Activated CD4-positive, CD25-positive, alpha-beta regulatory T cell (primary cell): ENCODE results near the gene TIAM2.
"Not testable (repeated sequence)": the region's sequence is repeated elsewhere in the genome, so short reads cannot be mapped to it uniquely, and the experiment has no call there.

Source experiments
- DNase-seq, 4 experiments: peaks; one replicate each; lab custom pipeline; 2025; lab: John Stamatoyannopoulos, UW

The TIAM2 gene

GRCh38 chr6:154991207-154991606, 3.9 kb upstream of the TIAM2 start:
- DNase-seq = no peak

GRCh38 chr6:154993026-154993425, 2.1 kb upstream of the TIAM2 start:
- DNase-seq = no peak

GRCh38 chr6:154993710-154994109, 1.4 kb upstream of the TIAM2 start:
- no peak for DNase-seq

GRCh38 chr6:154994836-154995253, 270 bp upstream of the TIAM2 start:
- DNase-seq = no peak

GRCh38 chr6:154996016-154996590, 988 bp downstream of the TIAM2 start:
- DNase-seq = no peak

GRCh38 chr6:154996841-154997311, 1.8 kb downstream of the TIAM2 start:
- no peak for DNase-seq

GRCh38 chr6:154998855-154999254, 3.7 kb downstream of the TIAM2 start:
- no peak for DNase-seq

GRCh38 chr6:155001482-155001881, 6.4 kb downstream of the TIAM2 start:
- no peak for DNase-seq

GRCh38 chr6:155001934-155002333, 6.8 kb downstream of the TIAM2 start:
- no peak for DNase-seq

- no peak for DNase-seq
These were observed 8.4 kb downstream of the TIAM2 start for GRCh38 chr6:155003476-155003875.

- no peak for DNase-seq
These were observed 8.9 kb downstream of the TIAM2 start for GRCh38 chr6:155004017-155004416.

GRCh38 chr6:155004576-155005372, 9.7 kb downstream of the TIAM2 start:
- no peak for DNase-seq

- DNase-seq = no peak
These were observed 13.5 kb downstream of the TIAM2 start for GRCh38 chr6:155008625-155009024.

GRCh38 chr6:155010940-155011339, 15.8 kb downstream of the TIAM2 start:
- no peak for DNase-seq

- no peak for DNase-seq
These were observed 16.7 kb downstream of the TIAM2 start for GRCh38 chr6:155011809-155012291.

GRCh38 chr6:155013457-155013876, 18.4 kb downstream of the TIAM2 start:
- DNase-seq = no peak

GRCh38 chr6:155014137-155014536, 19.0 kb downstream of the TIAM2 start:
- no peak for DNase-seq

- DNase-seq = no peak
These were observed 19.7 kb downstream of the TIAM2 start for GRCh38 chr6:155014670-155015300.

GRCh38 chr6:155018415-155018814, 23.3 kb downstream of the TIAM2 start:
- DNase-seq = not testable (repeated sequence)

- DNase-seq = no peak
These were observed 26.6 kb downstream of the TIAM2 start for GRCh38 chr6:155021680-155022079.

- no peak for DNase-seq
These were observed 27.6 kb downstream of the TIAM2 start for GRCh38 chr6:155022721-155023120.

GRCh38 chr6:155023717-155024116, 28.6 kb downstream of the TIAM2 start:
- no peak for DNase-seq
